DMS 273 (cell line): ENCODE measurements around the gene CYP4A11.
"Not testable (repeated sequence)": the region's sequence is repeated elsewhere in the genome, so short reads cannot be mapped to it uniquely, and the experiment has no call there.

Experiments used
- DNase-seq: peaks from one replicate; lab custom pipeline; 2025; ENCODE audit not compliant: unreplicated experiment; lab: John Stamatoyannopoulos, UW

The CYP4A11 gene, protein sequence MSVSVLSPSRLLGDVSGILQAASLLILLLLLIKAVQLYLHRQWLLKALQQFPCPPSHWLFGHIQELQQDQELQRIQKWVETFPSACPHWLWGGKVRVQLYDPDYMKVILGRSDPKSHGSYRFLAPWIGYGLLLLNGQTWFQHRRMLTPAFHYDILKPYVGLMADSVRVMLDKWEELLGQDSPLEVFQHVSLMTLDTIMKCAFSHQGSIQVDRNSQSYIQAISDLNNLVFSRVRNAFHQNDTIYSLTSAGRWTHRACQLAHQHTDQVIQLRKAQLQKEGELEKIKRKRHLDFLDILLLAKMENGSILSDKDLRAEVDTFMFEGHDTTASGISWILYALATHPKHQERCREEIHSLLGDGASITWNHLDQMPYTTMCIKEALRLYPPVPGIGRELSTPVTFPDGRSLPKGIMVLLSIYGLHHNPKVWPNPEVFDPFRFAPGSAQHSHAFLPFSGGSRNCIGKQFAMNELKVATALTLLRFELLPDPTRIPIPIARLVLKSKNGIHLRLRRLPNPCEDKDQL

DNA sequence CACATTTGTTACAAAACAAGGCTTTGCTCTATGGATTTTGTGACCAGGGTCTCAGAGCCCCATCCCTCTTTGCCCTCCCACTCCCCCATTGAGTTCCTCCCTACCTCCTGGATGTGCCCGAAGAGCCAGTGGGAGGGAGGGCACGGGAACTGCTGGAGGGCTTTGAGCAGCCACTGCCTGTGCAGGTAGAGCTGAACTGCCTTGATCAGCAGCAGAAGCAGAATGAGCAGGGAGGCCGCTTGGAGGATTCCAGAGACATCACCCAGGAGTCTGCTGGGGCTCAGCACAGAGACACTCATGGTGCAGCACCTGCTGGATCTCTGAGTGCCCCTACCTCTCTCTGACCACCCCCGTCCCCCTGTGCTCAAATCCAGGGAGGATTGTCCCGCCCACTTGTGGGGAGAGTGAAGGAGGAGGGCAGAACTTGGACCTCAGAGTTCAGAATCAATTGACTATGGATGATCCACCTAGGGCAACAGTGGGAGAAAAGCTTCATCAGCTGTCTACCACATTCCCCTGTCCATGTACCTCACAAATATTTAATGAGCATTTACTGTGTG lies at the start of gene CYP4A11:
Gene CYP4A11, minus strand, starts transcription at position 342 of the 560 bp plus-strand sequence. Its CDS starts 43 bp downstream, at position 299.
- no peak for DNase-seq

DNA sequence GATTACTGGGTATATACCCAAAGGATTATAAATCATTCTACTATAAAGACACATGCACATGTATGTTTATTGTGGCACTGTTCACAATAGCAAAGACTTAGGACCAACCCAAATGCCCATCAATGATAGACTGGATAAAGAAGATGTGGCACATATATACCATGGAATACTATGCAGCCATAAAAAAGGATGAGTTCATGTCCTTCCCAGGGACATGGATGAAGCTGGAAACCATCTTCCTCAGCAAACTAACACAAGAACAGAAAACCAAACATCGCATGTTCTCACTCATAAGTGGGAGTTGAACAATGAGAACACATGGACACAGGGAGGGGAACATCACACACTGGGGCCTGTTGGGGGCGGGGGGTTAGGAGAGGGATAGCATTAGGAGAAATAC lies 49.3 kb upstream of the CYP4A11 start:
- DNase-seq = not testable (repeated sequence)

DNA sequence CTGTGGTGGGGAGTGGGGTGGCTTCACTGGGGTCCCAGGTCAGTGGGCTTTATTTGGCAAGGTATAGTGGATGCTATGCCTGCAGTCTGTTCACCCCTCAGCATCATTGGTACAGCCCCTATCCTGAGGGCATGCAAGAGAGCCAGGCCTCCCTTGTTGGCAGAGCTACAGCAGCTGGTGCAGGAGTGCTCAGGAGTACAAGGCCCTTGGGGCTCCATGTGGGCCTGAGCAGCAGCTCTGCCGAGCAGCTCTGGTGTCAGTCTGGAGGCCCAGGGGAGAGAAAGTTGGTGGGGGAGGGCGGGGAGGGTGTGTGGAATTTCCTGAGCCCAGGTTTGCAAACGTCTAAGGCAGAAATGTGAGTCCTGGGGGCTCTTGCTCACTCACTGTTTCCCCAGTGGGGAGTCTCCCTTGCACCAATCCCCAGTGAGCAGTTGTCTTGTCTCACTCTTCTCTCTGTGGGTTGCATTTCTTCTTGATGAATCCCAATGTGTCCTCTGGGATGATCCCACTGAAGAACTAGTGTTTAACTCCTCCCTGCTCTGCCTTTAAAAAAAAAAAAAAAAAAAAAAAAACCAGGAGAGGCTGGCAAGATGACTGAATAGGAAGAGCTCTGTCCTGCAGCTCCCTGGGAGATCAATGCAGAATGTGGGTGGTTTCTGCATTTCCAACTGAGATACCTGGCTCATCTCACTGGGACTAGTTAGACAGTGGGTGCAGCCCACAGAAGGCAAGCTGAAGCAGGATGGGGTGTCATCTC lies 42.7 kb upstream of the CYP4A11 start:
- peak; percentile 5 for DNase-seq

DNA sequence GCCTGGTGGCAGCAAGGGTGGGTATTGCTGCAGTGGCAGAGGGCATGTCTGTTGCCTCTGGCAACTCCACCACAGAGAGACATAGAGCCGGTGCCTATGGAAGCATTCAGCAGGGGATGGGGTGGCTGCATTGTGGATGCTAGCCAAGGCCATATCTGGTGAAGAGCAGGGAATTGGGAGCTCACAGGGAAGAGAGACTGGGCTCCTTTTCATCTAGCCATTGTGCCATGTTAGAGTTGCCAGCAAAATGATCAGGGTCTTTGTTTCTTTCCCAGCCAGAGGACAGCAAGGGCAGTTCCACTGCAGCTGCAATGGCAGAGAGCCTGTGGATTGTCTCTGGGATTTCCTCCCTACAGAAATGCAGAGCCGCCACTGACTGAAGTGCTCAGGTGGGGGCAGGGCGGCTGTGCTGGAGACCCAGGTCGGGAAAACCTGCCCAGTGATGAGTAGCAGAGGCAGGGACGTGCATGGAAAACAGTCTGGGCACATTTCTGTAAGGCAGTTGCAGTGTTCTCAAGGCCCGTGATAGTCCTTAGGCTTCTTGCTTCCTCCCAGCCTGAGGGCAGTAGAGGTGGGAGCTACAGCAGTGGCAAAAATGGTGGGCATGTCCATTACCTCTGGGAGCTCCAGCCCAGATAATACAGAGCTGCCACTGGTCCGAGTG lies 42.0 kb upstream of the CYP4A11 start:
- DNase-seq = no peak

DNA sequence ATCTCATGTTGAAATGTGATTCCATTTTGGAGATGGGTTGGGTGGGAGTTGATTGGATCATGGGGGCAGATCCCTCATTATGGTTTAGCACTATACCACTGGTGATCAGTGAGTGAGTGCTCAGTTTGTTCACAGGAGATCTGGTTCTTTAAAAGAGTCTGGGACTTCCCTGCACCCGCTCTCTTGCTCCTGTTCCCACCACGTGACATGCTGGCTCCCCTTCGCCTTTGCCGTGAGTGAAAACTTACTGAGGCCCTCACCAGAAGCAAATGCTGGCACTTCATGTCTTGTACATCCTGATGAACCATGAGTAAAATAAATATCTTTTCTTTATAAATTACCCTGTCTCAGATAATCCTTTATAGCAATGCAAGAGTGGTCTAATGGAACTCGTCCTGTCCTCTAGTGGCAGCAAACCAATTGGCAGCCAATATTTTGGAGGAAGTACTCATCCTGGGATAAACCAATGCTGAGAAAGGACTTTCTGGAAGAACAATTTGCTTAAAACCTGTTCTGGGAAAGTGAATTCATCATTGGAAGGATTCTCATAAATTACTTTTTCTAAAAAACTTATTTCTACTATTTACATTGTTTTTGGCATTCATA lies 27.8 kb upstream of the CYP4A11 start:
- peak; percentile 15 for DNase-seq

DNA sequence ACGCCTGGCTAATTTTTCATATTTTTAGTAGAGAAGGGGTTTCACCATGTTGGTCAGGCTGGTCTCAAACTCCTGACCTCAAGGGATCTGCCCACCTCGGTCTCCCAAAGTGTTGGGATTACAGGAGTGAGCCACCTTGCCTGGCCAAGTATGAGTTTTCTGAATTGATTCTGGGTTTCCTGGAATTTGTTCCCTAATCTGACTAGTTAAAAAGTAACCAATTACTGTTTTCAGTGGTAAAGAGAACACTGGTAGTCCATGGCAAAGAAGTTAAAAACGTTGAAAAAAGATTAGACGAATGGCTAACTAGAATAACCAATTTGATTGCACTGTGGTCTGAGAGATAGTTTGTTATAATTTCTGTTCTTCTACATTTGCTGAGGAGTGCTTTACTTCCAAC lies 21.0 kb upstream of the CYP4A11 start:
- not testable (repeated sequence) for DNase-seq

DNA sequence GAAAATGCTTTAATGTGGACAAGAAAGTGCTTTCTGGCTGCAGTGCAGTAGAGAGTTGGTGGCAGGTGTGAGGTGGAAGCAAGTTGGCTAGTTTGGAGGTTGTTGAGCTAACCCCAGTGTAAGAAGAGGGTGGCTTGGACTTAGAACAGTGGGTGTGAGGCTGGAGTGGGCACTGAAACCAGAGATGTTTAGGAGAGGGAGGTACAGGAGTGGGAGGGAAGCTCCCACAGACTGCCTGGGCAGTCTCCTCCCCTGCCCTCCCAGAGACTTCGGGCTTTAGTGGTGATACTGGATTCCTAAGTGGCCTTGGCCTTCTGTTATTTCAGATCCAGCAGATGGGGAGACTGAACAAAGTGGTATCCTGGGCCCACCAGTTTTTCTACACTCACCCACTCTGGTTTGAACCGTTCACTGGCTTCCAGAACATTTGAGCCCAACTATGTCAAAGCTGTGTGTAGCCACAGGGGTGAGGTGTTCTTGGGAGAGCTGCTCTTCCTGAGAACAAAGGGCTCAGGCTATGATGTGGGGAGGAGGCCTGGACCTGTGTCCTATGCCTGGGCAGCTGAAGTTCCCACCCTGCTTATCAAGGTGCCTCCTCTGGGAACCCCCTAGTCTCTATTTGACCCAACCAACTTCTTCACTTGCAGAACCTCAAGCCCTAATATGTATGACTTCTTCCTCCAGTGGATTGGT lies 19.9 kb upstream of the CYP4A11 start:
- DNase-seq = no peak

DNA sequence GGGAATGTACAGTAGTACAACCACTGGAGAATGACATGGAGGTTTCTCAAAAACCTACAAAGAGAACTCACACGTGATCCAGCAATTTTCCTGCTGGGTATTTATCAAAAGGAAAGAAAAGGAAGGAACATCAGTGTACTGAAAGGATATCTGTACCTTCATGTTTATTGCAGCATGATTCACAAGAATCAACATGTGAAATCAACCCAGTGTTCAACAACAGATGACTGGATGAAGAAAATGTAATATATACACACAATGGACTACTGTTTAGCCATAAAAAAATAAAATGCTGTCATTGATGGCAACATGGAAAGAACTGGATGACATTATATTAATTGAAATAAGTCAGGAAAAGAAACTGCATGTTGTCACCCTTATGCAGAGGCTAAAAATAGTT lies 19.0 kb upstream of the CYP4A11 start:
- no peak for DNase-seq

DNA sequence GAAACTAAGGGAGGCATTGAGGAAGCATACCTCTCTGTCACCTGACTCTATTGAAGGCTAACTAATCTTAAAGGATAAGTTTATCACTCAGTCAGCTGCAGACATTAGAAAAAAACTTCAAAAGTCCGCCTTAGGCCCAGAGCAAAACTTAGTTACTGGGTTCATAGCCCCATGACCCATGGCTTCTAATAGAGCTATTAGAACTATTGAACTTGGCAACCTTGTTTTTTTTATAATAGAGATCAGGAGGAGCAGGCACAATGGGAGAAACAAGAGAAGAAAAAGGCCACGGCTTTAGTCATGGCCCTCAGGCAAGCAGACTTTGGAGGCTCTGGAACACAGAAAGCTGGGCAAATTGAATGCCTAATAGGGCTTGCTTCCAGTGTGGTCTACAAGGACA lies 13.8 kb upstream of the CYP4A11 start:
- not testable (repeated sequence) for DNase-seq

DNA sequence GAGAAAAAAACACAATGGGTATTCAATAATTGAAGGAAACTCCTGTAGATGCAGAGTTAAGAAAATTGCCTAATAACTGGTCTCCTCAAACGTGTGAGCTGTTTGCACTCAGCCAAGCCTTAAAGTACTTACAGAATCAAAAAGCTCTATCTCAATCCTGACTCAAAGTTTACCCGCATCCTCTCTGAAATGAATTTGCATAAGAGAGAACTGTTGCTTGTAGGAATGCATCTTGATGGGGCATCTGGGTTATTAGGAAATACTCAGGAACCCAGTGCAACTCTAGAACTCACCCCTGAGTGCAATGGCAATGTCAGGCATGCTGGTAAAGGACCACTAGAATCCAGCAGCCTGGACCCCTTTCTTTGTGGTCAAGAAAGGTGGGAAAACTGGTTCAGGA lies 12.6 kb upstream of the CYP4A11 start:
- DNase-seq = not testable (repeated sequence)

DNA sequence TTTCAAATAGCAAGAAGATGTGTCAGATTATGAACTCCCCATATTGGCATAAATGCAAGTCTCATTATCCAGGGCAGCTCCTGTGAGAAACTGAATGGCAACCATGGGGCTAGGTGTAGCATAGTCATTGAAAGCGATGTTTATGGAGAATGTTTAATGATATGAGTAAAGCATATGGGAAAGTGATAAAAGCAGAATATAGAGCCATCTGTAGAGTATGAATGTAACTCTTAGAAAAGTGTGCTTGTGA lies 8.1 kb upstream of the CYP4A11 start:
- DNase-seq = peak; percentile 37

DNA sequence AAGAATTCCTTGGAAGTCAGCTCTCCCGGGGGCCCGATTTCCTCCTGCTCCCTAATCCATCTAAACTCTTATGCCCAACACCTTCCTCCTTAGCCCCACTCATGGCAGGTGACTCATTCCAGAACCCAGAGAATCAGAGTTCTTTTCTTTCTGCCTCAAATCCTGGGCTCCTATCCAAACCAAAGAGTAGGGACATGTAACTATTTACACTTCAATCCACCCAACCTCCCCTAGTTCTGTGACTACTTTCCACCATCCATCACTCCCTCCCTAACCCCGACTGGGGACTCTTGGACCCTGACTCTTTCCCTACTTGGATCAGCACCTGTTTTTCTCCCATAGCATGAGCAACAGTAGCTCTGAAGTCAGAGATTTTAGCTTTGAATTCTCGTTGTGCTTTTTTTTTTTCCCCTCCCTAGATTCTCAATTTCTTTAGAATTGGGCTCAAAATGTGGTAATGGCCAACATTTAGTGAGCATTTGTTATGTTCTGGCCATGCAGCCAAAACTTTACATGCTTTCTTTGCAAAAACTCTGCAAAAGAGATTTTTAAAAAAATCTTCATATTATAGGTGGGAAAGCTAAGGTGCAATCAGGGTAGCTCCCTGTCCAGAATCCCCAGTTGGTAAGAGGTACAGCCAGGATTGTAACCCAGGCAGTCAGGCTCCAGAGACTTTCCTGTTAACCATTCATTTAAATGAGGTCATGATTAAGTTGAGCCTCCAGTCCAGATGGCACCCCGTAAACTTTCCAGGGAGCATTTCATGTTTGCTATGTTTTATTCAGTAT lies 7.5 kb upstream of the CYP4A11 start:
- DNase-seq = no peak

DNA sequence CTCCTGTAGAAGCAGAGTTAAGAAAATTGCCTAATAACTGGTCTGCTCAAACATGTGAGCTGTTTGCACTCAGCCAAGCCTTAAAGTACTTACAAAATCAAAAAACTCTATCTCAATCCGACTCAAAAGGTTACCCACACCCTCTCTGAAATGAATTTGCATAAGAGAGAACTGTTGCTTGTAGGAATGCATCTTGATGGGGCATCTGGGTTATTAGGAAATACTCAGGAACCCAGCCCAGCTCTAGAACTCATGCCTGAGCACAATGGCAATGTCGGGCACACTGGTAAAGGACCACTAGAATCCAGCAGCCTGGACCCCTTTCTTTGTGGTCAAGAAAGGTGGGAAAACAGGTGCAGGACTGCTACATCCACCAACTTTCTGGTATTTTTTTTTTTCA lies 6.4 kb upstream of the CYP4A11 start:
- not testable (repeated sequence) for DNase-seq

DNA sequence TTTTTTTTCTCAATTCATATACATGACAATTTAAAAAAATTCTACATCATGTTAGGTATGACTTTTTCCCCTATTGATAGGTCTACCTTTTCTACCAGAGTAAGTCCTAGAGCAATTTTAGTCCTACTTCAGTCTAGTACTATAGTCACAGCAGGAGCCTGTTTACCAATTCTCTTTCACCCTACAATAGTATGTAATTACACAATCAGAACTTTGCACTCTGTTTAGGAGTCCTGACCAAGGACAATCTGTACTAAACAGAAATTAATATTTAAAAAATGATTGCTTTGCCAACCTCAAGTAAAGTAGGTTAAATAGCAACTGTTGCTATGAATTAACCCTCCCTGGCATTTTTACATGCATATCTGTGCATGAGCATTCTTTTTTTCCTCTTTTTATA lies 810 bp upstream of the CYP4A11 start:
- no peak for DNase-seq

DNA sequence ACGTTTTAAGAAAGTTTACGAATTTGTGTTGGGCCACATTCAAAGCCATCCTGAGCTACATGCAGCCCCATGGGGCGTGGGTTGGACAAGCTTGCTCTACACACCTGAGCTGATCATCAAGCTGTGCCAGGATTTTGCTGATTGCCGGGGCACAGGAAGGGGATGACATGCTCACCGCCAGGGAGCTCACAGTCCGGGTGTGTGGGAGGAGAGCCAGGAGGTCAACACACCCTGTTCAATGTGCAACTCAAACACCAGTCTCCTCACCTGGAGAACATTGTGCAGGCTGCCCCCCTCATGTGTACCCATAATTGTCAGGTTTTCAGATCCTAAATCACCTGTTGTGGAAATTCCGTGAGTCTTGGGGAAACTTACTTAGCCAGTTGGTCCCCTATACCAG lies 969 bp downstream of the CYP4A11 start:
- DNase-seq = no peak

DNA sequence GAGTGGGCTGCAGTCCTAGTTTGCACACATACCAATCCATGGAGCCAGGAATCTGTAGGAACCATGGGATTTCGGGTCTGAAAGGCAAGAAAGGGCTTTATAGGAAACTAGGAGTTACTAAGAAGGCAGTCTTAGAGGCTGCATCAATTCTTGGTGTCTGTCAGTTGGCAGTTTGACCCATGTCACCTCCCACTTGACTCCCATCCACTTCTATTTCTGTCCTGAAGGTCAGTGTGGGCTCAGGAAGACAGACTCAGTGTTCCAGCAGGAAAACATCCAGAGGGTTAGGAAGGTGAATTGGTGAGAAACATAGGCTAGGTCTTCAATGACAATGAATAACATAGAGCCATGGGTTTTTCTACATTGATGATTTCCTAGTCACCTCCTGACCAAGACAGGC lies 4.0 kb downstream of the CYP4A11 start:
- no peak for DNase-seq

DNA sequence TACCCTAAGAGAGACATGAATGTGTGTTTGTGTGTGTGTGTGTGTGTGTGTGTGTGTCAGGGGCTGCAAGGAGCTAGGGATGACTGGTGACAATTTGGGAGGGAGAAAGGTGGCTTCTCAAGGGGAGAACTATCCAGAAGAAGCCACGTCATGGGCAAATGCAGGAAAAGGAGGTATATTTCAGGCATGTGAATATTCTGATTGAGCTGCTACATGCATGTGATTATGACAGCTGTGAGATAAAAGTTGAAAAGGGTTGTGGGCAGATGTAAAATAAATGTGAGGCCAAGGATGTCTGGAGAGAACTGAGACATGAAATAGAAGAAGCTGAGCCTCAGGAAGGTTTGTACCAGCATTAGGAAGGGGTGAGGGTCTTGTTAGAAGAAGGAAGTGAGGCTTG lies 4.5 kb downstream of the CYP4A11 start:
- no peak for DNase-seq

DNA sequence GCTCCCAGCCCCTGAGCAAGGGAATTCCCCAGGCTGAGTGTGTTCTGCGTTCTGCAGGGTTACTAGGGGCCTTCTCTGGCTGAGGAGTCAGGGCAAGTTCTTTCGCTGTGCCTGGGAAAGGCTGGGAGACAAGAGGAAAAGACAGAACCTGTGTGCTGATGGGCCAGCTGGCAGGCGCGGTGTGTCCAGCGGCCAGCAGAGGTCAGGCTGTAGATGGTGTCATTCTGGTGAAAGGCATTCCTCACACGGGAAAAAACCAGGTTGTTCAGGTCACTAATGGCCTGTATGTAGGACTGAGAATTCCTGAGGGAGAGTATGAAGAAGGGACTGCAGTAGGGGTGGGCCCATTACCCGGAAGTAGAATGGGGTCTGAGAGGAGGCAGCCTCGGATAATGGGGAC lies 6.4 kb downstream of the CYP4A11 start:
- DNase-seq = peak; percentile 21

DNA sequence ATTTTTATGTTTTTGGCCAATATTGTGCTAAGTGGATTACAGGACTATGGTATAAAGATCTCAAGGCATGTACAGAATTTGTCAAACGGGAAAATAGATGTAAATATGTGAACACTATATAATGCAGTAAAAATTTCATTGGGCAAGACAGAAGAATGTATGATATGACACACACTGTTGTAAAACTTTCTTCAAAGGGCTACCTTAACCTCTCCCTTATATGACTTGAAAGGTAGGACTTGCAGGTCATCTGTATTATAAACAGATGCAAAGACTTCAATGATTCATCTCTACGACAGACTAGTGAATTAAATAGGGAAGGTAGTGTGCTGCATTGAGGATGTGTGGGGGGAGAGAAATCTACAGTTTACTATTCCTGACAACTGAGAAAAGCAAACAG lies 9.3 kb downstream of the CYP4A11 start:
- not testable (repeated sequence) for DNase-seq

DNA sequence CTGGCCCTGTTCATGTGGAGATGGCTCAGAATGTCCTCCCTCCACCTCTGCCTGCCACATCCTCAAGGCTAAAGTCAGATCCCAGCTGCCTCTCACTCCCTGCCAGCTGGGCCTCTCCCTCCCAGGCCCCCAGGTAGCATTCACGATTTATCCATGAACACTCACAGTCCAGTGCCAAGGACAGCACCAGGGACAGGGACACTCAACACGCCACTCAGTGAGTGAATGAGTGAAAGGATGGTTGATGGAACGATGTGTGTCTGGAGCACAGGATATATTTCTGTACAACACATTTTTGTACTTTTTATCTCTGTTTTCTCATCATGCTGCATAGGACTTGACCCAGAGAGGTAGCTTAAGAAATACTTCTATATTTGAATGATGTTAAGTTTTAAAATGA lies 10.1 kb downstream of the CYP4A11 start:
- DNase-seq = no peak
